Measurements from ENCODE around the gene SMCO4. TPM values are rescaled to one million over a fixed set of nuclear protein-coding genes. Genes with fewer than 3 reads are reported as not detected.

The SMCO4 gene
- total and polyA plus RNA-seq, 2 of the 8 experiments (the other 6 are each of a cell fraction or from before 2014, with no cell fraction given) = 33.2 to 53.9 TPM

DNA sequence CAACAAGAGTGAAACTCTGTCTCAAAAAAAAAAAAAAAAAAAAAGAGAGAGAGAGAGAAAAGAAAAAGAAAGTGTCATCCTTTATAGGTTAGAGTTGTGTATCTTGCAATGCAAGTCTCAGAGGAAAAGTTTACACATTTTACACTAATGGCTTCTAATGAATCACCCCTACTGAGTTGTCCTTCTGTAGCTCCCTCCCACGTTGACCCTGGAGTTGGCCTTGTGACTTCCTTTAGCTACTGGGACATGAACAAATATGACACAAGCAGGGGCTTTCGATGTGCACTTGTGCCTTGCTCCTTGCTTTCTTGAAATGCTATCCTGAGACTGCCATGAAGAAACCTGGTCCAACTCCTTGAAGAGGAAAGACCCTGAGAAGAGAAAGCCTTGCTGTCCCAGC lies 2.4 kb upstream of the SMCO4 start:
- no peak overlapping the region for H2BK15ac ChIP-seq (ENCODE audit: low read length)
- H4K5ac ChIP-seq (ENCODE audit: insufficient read length, low read depth, low read length) = no peak overlapping the region
- H4K91ac ChIP-seq (replicated peaks; ENCODE audit: insufficient read length, low read length) = no peak overlapping the region
- no peak overlapping the region for H3K4ac ChIP-seq (replicated peaks; ENCODE audit: insufficient read length, low read depth, low read length)
- peaks cover 0 to 17% of the 10 kb centered on the region in 2 experiments; a peak in 2 of 4 replicates for H3K79me2 ChIP-seq (ENCODE audit: control insufficient read depth in 1 of 2, insufficient read depth in 2 of 2, low read length in 2 of 2)
- H3K4me1 ChIP-seq (replicated peaks in 1 of 4; ENCODE audit: control insufficient read depth in 3 of 4, insufficient read depth in 4 of 4, low read length in 3 of 4) = peaks cover 3 to 15% (median 11%) of the 10 kb centered on the region in 4 experiments; a peak in 5 of 7 replicates
- no peak overlapping the region for H3K4me2 ChIP-seq (ENCODE audit: insufficient read depth in 1 of 2, low read depth in 2 of 2, low read length in 2 of 2)
- H3K9ac ChIP-seq (replicated peaks in 1 of 4; ENCODE audit: extremely low read depth in 1 of 4, low read depth in 3 of 4, low read length in 3 of 4) = no peak overlapping the region
- no peak overlapping the region for H2BK5ac ChIP-seq (ENCODE audit: low read depth, low read length)
- H4K20me1 ChIP-seq (replicated peaks in 1 of 2; ENCODE audit: control insufficient read depth in 1 of 2, insufficient read depth in 2 of 2, low read length in 2 of 2) = no peaks in the 10 kb centered on the region
- H3K56ac ChIP-seq (replicated peaks; ENCODE audit: insufficient read length, low read depth, low read length) = no peak overlapping the region
- H3K36me3 ChIP-seq (ENCODE audit: control insufficient read depth in 2 of 4, insufficient read depth in 4 of 4, low read length in 3 of 4) = no peaks in the 10 kb centered on the region
- no peak overlapping the region for H3K14ac ChIP-seq (ENCODE audit: insufficient read length)
- ChIA-PET CTCF (ENCODE audit: partially characterized antibody) (interaction anchor here (0.9 to 2.5 kb wide), 7 partner anchors 10 to 311 kb away, joined by 5 to 16 read pairs (median 6); no protein-coding TSS in a partner anchor), POLR2A (ENCODE audit: partially characterized antibody) (interaction anchor here (1.2 to 1.4 kb wide), 2 partner anchors 9 to 195 kb away, joined by 3 read pairs; no protein-coding TSS in a partner anchor)
- H3K23me2 ChIP-seq (ENCODE audit: low read depth, low read length) = peaks cover 11% of the 10 kb centered on the region; the same call in 1 of the 2 replicates
- DNase-seq (ENCODE audit: low read depth in 1 of 2, low spot score in 2 of 2) (no peak), FAIRE-seq (no peak)
- no peak overlapping the region for H3K27ac ChIP-seq (ENCODE audit: low read depth, low read length)
- H3K27me3 ChIP-seq (replicated peaks in 1 of 4; ENCODE audit: control insufficient read depth in 3 of 4, extremely low read depth in 1 of 4, insufficient read depth in 3 of 4, low read length in 3 of 4) = no peaks in the 10 kb centered on the region
- H2AFZ ChIP-seq (ENCODE audit: low read length) = no peak overlapping the region
- H3K4me3 ChIP-seq (ENCODE audit: extremely low read depth in 1 of 4, insufficient read depth in 2 of 4, low read depth in 3 of 4, low read length in 4 of 4) = no peak overlapping the region
- WGBS, 2 experiments (ENCODE audit: extremely low coverage in 1 of 2, insufficient coverage in 1 of 2, insufficient read length in 1 of 2, insufficient replicate concordance in 2 of 2, low coverage in 1 of 2, low lambda C conversion rate in 2 of 2, missing lambda C conversion rate in 1 of 2) = 91% methylated on average over 2 of the region's 2 CpGs; no CpG with 5 or more reads in 1 of the 2 experiments
- no peaks in the 10 kb centered on the region for H3K9me3 ChIP-seq (ENCODE audit: insufficient read depth in 2 of 2, low read depth in 1 of 2, low read length in 1 of 2)
- no peak overlapping the region for H2BK20ac ChIP-seq (ENCODE audit: low read length)
- H4K8ac ChIP-seq (ENCODE audit: extremely low read depth, insufficient read depth, low read length) = no peak overlapping the region
- no peak overlapping the region for H3K18ac ChIP-seq (ENCODE audit: extremely low read depth, low read length)
- no peak overlapping the region for H3K23ac ChIP-seq (ENCODE audit: insufficient read length)
- peaks cover 4% of the 10 kb centered on the region for H3K79me1 ChIP-seq (ENCODE audit: low read depth, low read length)
- no peak overlapping the region for H2BK12ac ChIP-seq (ENCODE audit: low read depth, low read length)
- H2AK5ac ChIP-seq (ENCODE audit: low read depth, low read length) = no peak overlapping the region
- no peak overlapping the region for H2BK120ac ChIP-seq (replicated peaks; ENCODE audit: low read depth, low read length)
- TF ChIP-seq EGR1 (IDR thresholded peaks at IDR 0.05; ENCODE audit: borderline replicate concordance, low read depth, low read length) (no peak), YY1 (IDR thresholded peaks at IDR 0.05; ENCODE audit: low read depth, low read length) (no peak), SIRT6 (IDR thresholded peaks at IDR 0.05; ENCODE audit: low read length) (no peak), SUZ12 (IDR thresholded peaks at IDR 0.05; ENCODE audit: low read length) (no peak), TCF12 (IDR thresholded peaks at IDR 0.05; ENCODE audit: low read depth, low read length) (no peak), SP1 (IDR thresholded peaks at IDR 0.05; ENCODE audit: low read depth, low read length) (no peak), RBBP5 (IDR thresholded peaks at IDR 0.05; ENCODE audit: borderline replicate concordance, low read depth, low read length) (no peak), BRCA1 (IDR thresholded peaks at IDR 0.05; ENCODE audit: low read depth, low read length) (no peak), POU5F1 (IDR thresholded peaks at IDR 0.05; ENCODE audit: low read depth, low read length) (no peak), CBX8 (IDR thresholded peaks at IDR 0.05; ENCODE audit: borderline replicate concordance, low read depth, low read length) (no peak), CREB1 (IDR thresholded peaks at IDR 0.05) (no peak), CTBP2 (IDR thresholded peaks at IDR 0.05; ENCODE audit: borderline replicate concordance, insufficient read depth, insufficient read length, low read length) (no peak)
- TF ChIP-seq, protein P1, sequence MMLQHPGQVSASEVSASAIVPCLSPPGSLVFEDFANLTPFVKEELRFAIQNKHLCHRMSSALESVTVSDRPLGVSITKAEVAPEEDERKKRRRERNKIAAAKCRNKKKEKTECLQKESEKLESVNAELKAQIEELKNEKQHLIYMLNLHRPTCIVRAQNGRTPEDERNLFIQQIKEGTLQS (IDR thresholded peaks at IDR 0.05; ENCODE audit: insufficient read depth, low read depth, low read length) = no peak
- TF ChIP-seq, protein P2, sequence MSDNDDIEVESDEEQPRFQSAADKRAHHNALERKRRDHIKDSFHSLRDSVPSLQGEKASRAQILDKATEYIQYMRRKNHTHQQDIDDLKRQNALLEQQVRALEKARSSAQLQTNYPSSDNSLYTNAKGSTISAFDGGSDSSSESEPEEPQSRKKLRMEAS (IDR thresholded peaks at IDR 0.05) = no peak
